Activated CD8-positive, alpha-beta memory T cell treated with anti-CD3 and anti-CD28 coated beads, Interleukin-2, amount 50 U/mL, for 4 hours (primary cell): ENCODE measurements around the gene RNU1-4.
"Not testable (repeated sequence)": the region's sequence is repeated elsewhere in the genome, so short reads cannot be mapped to it uniquely, and the experiment has no call there.

Experiments
- DNase-seq: peaks from one replicate; pipeline ENCODE4 v3.0.0-alpha.2; 2020

RNU1-4 gene

DNA sequence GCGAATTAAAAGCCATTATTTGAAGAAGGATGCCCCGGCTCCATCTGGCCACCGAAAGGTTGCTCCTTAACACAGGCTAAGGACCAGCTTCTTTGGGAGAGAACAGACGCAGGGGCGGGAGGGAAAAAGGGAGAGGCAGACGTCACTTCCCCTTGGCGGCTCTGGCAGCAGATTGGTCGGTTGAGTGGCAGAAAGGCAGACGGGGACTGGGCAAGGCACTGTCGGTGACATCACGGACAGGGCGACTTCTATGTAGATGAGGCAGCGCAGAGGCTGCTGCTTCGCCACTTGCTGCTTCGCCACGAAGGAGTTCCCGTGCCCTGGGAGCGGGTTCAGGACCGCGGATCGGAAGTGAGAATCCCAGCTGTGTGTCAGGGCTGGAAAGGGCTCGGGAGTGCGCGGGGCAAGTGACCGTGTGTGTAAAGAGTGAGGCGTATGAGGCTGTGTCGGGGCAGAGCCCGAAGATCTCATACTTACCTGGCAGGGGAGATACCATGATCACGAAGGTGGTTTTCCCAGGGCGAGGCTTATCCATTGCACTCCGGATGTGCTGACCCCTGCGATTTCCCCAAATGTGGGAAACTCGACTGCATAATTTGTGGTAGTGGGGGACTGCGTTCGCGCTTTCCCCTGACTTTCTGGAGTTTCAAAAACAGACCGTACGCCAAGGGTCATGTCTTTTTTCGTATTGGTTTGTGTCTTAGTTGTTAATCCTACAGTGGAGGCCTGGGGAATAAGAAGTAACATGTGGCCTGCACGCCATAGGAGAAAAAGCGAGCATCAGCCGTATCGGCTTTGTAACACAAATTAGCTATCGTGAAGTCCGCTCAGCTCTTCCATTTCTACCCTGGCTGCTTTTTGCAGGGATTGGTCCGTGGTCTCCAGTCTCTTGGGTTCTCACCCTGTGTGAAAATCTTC lies at the start of gene RNU1-4:
Gene RNU1-4 (plus strand): TSS at position 470 of the 918 bp plus-strand sequence.
- not testable (repeated sequence) for DNase-seq

DNA sequence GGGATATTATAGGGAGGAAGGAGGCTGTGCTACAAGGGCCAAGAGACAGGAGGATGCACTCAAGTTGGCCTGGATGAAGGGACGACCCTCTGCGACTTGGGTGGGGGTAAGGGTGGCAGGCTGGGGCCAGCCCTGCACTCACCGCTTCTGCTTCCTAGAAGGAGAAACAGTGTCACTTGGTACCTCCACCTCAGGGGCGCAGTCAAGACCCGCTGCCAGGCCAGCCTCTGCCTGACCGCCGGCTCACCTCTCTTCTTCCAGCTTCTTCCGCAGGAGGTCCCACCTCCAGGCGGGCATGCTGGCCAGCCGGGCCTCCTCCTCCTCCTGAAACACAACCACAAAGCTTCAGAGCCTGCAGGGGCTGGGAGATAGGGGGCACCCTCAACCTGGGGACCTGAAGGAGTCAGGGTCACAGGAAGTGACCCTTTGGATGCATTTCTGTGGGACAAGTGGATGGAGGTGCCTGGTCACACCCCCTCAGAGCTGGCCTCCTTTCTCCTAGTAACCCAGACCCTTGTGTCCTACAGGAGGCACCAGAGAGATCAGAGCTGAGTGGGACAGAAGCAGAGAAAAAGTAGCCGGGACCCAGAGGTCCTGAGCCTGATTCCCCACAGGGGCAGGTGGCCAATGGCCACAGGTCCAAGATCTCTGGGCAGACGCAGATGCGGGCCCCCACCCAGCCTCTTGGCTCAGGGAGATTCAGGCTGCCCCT lies 49.2 kb upstream of the RNU1-4 start:
- not testable (repeated sequence) for DNase-seq

DNA sequence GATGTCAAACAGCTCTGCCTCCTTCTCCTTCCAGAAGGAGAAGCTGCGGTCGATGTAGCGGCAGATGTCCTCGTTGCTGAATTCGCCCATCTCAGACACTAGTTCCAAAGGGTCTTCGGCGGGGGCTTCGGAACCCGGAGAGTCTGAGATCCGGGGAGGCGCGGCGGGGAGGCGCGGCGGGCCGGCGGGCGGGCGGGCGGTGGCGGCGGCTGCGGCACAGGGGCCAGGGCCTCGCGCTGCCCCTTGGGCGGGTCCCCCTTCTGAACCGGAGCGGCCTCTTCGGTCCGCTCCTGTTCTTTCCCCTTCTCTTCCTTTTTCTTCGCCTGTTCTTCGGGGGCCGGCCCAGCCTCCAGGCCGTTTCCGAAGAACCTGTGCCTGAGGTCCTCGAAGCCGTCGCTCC lies 48.0 kb upstream of the RNU1-4 start:
- DNase-seq: not testable (repeated sequence)

DNA sequence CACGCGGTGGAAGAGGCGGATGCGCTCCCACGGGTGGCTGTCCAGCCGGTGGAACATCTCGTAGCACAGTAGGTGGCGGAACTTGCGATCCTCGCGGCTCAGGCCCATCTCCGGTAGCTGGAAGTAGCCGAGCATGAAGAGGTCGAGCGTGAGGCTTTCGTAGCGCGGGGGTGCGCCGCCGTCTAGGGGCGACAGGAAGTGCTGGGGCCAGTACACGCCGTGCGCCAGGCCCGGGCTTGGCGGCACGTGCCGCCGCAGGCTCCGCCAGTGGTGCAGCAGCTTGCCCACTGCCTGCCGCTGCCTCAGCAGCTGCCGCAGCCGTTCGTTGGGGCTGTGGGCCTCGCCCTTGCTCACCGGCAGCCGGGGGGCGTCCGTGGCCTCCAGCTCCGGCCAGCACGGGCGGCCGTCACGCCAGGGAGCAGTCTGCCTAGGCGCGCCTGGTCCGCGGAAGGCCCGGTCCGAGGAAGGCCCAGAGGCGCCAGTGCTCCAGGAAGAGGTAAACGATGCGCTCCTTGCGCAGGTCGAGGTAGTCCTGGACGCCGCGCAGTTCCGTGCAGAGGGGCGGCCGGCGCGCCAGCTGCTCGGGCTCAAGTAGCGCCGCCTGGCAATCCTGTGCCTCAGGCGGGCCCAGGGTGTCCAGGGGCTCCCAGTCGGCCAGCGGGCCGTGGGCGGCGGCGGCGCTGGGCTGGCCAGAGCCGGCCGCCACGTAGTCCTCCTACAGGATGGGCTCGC lies 47.4 kb upstream of the RNU1-4 start:
- not testable (repeated sequence) for DNase-seq

DNA sequence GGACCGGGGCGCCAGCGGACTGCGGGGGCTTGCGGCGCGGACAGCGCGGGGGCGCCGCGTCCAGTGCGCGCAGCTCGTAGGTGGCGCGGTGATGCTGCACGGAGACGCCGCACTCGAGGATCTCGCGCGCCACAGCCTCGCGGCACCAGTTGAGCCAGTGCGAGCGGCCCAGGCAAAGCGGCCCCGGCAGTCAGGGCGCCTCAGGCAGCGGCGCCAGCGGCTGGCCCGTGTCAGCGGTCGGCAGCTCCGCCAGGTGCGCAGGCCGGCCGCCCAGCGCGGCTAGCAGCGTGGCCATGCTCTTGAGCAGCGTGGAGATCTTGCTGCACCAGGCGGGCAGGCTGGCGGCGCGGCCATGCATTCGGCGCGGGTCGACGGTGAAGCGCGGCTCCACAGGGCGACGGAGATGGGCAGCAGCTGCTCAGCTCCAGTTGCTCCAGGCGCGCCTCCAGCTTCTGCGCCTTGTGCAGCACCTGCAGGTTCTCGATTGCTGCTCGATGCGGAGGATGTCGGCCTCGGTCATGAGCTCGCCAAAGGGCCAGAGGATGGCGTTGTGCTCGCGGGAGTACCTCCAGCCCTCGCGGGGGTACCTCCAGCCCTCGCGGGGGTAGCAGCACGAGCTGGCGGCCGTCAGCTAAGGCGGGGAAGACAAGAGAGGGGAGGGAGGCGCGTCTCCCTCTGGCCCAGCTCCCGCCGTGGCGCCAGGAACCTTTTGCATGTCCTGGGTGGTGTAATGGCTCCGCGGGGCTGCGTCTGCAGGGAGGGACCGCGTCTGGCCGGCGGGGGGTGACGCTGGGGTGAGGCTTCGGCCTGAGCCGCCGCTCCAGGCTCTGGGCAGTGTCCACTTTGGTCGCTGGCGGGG lies 46.6 kb upstream of the RNU1-4 start:
- DNase-seq: not testable (repeated sequence)

DNA sequence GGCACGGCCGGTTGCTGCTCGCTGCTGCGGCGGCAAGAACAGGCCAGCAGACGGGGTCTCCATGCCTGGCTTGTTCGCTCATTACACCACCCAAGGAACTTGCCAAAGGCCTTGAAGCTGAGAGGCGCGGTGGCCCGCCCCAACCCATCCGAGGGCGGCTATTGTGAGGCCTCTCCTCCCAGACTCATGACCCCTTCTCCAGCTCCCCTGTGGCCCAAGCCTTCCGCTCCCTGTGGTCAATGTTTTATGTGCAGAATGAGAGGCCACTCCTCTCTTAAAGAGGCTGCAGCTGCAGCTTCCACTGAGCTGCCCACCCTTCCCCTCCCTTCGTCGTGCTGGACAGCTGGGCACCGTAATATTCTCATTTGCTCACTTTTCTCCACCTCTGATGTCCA lies 46.0 kb upstream of the RNU1-4 start:
- DNase-seq: not testable (repeated sequence)

DNA sequence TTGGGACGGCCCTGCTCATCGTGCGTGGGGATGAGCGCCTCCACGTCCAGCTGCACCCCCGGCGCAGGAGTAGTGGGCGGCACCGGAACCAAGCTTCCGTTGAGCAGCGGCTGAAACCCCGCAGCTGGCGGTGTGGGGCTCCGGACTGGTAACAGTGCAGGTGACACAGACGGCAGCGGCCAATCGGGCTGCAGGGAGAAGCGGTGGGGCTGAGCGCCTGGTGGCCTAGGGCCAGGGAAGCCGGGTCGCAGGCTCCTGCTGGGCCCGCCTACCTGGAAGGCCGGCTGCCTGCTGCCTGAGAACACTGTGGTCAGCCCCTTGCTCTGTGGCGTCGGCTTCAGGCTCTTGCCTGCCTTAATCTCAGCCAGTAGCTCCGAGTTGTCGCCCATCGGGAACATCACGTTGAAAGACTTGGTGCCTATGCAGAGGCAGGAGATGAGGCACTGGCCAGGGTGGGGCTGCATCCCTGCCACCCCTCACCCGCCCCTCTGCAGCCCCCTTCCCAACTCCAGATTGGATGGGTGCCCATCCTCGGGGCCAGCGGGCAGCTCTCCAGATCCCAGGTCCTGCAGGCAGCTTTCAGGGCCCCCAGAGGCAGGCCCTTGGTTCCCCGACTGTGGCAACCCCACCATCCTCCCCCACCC lies 43.7 kb upstream of the RNU1-4 start:
- DNase-seq: not testable (repeated sequence)

DNA sequence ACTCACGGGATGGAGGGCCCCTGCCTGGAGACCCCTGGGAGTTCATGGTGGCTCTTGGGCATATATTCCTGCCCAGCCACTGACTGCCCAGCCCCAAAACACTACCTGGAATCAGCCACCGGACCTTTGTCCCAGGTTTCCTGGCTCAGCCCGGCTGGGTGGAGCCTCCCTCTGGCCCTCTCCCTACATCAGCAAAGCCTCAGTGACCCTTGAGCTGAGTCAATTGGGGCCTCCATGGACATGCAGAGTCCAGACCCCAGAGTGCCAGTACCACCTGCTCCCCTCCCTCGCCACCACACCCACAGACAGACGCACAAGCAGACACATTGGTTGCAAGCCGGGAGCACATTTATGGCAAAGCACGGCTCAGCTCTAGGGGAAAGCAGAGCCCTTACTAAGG lies 43.2 kb upstream of the RNU1-4 start:
- DNase-seq: not testable (repeated sequence)

DNA sequence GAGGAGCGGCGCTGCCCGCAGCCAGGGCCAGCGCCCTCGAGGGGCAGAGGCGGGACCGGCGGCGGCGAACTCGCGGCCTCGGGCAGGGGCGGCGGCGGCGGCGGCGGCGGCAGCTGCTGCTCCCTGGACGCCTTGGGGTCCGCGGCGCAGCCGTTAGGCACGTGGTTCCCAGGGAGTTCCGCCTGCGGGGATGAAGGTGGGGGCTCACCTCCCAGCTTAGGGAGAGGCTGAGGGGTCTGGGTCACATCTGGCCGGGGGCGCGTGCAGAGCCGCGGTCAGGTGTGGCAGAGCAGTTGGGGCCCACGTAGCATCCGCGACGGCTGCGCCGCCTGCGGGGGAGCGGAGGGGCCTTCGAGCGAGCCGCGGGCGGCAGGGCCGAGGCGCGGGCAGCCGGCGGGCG lies 40.9 kb upstream of the RNU1-4 start:
- not testable (repeated sequence) for DNase-seq

DNA sequence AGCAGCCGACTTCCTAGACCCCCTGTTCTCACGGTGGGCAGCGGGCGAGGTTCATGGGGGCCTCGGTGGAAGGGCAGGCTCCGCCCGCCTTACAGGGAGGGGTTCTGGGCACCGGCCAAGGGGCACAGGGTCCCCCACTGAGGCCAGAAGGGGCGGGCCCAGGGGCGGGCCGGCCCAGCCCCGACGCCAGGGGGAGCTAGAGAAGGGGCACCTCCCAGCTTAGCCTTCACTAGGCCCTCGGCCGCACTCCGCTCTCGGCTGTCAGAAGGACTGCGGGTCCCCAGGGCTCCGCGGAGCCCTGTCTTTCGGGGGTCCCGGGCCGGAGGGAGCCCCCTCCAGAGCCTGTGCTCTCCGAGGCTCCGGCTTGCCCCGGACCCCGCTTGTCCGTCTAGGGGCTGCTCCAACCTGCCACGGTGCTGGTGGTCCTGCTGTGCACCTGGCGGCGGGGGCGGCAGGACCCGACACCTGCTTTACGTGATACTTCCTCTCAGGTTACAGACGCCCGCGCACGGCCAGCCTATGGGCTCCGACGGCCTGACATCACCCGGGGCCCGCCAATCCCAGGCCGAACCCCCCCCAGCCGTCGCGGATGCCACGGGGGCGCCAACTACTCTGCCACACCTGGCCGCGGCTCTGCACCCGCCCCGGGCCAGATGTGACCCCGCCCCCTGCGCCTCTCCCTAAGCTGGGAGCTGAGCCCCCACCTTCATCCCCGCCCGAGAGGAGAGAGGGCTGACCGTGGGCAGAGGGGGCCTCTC lies 40.0 kb upstream of the RNU1-4 start:
- DNase-seq: not testable (repeated sequence)

DNA sequence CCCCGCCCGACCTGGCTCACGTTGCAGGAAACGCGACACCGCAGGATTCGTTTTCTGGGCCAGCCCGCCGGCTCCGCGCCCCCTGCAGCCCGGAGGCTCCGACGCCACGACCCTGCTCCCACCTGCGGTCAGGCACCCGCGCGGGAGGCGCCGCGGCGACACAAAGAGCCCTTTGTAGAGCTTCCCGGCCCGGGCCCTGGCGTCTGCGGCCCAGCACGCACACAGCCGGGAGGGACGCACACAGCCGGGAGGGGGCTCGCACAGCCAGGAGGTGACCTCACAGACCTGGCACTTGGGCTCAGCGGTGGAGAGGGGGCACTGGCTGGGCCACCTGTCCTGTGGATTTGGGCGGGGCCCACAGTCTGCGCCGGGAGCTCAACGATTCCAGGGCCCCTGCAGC lies 39.1 kb upstream of the RNU1-4 start:
- DNase-seq: not testable (repeated sequence)

DNA sequence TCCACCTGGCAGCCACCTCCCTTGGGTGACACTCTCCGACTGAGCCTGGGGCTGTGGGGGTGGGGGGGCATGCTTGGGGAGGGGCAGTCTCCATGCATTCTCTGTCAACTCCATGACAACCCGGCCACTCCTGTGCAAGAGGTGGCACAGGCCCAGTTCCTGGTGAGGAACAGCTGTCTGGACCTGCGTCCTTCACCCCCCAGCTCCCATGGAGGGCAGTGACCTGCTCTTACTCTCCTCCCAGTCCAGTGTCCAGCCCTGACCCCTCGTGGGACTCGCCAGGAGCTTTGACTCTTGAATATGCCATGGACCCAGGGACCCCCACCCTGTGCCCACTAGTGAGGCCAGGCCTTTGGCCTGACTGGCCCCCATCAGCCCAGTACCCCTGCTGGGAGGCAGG lies 38.0 kb upstream of the RNU1-4 start:
- not testable (repeated sequence) for DNase-seq

DNA sequence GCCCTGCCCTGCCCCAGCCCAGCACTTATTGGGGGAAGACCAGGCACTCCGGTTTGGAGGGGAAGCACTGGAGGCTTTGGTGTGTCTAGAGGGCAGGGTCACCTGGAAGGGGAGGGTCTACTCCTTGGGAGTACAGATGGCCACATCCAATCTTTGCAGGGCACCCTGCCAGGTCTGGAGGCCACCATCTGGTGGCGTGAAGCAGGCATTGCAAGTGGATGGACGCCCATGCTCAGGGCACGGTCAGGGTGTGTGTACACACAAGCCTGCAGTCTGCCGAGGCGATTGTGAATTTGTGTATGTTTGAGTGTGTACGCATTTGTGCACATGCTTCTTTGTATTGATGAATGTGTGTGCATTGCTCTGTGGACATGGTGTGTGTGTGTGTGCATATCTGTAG lies 37.2 kb upstream of the RNU1-4 start:
- DNase-seq: not testable (repeated sequence)

DNA sequence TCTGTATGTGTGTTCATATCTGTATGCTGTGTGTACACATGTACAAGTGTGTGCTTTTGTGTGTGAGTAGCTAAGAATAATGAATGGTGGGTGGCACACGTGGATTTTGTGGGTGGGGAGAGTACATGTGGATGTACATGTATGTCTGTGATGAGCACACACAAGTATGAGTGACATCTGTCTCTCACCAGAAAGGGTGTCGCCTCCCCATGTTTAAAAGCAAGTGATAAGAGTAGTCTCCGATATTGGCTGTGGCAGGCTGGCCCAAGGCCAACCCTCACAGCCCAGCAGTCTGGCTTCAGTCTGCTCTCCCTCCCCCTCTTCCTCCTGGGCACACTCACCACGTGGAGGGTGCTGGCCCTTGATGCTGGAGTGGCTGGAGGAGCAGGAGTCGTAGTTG lies 36.7 kb upstream of the RNU1-4 start:
- DNase-seq: not testable (repeated sequence)

DNA sequence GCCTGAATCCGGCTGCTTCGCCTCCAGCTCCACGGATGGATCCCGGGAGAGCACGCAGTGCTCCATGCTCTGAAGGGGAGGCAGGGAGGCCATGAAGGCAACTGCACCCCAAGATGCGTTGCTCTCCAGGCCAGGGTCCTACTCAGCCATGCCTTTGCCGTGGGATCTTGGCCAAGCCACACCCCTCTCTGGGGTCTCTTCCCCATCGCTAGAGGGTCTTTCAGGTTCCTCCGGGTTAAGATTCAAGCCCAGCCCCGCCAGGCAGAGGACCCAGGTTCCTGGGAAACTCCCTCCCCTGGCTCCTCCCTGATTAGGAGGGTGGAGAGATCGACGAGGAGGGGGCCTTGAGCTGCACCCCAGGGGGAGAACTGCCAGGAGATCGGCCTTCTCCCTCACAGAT lies 36.2 kb upstream of the RNU1-4 start:
- not testable (repeated sequence) for DNase-seq

DNA sequence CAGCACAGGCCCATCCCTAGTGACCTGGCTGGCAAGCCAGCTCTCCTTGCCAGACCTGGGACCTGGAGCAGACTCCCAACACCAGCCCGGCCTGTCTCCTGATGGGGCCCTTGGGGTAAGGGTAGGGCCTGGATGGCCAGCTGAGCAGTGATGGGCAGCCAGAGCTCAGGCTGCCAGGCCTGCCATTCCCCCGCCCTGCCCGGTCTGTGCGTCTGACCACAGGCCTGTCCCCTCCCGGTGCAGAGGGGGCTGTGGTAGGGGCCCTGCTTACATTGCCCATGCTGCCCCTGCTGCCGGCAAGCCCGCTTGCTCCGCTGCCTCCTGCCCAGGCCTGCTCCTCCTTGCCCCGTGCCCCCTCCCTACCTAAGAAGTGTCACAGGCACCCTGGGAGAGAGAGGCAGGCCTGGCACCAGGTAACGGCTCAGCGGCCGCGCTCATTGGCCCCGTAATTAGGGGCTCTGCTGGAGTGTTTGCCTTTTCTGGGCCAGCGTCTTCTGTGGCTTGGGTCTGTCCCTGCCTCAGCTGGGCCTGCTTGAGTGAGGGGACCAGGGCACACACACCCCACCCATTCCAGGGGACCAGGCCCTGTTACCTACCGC lies 35.7 kb upstream of the RNU1-4 start:
- DNase-seq: not testable (repeated sequence)

DNA sequence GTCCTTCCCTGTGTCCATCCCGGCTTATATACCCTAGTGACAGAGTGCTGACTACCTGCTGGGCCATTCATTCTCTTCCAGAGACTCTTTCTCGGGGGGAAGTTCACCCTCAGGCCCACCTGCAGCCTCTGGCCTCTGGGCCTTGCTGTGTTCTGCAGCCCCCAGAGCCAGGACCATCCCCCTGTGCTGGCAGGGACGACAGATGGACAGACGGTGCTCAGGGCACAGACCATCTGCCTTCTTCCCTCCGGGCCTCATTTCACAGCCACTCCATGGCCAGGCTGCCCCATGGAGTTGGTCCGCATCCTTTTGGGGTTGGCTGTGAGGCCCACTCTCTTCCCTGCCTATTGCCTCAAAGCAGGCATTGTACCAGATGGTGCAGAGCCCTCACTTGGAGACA lies 34.0 kb upstream of the RNU1-4 start:
- DNase-seq: not testable (repeated sequence)

DNA sequence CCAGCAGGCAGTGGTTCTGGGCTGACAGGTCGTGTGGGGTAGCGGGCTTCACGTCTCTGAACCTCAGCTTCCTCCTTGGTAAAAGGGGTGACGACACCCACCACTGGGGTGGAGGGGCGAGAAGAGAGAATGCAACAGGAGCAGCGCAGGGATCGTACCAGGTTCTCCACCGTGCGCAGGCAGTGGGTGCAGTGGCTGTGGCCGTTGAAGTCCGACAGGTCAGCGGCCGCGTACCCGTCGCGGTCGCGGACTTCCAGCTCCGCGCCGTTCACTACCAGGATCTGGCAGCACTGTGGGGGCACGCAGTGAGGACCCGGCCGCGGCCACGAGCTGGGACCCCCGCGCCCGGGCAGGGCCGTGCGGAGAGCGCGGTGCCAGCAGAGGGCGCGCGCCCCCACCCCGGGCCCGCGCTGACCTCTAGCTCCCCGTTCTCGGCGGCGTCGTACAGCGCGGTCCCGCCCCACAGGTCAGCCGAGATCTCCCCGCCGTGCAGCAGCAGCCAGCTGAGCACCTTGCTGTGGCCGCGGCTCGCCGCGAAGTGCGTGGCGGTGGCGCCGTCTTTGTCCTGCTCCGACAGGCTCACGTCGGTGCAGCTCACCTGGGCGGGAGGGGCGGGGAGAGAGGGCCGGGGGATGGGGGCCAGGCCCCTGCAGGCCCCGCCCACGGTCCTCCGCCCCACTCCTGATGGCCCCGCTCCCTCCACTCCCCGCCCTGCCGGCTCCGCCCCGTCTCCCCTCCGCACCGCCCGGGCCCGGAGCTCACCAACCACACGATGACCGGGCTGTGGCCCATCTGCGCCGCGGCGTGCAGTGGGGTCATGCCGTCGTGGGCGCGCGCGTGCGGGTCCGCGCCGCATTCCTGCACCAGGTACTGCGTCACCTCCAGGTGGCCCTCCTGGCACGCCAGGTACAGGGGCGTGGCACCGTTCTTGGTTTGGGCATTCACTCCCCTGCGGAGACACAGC lies 32.9 kb upstream of the RNU1-4 start:
- not testable (repeated sequence) for DNase-seq

DNA sequence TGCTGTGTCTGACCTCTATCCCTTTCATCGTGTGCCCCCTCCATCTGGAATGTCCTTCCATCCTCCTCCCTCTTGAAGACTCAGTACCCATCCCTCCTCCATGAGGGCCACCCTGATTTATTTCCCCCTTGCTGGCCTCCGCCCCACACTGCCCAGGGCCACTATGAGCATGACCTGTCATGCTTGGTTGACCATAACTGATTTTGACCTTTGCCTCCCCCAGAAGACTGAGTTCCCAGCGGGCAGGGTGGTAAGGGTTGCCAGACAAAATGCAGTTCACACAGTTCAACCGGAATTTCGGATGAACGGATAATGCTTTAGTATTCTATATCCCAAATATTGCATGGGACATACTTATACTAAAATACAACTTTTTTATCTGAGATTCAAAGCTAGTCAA lies 31.6 kb upstream of the RNU1-4 start:
- not testable (repeated sequence) for DNase-seq
